HK-2 (cell line): ENCODE measurements around the gene ZCRB1.

Experiments
- DNase-seq: peaks from one replicate; pipeline ENCODE4 v3.0.0-alpha.2; 2018; ENCODE audit not compliant: unreplicated experiment

Gene ZCRB1

DNA sequence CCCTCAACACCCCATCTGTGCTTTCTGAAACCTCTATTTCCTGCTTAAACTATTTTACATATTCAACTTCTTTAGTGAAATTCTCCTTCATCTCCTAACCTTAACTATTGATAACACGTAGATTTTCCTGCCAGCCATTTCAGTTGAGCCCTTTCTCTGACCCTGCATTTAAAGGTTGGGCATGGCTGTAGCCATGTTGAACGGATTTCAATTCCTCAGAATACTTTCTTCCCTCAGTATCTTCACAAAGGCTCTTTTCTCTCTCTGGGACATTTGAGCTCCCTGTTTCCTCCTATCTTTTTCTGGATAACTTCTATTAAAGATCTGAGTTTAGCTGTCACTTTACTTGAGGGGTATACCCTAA is 1.3 kb upstream of the ZCRB1 start:
- DNase-seq: no peak

- peak; percentile 30 for DNase-seq
These were observed 790 bp upstream of the ZCRB1 start for GRCh38 chr12:42326541-42327226.

GRCh38 chr12:42325326-42325652 is 605 bp downstream of the ZCRB1 start:
- DNase-seq: no peak

DNA sequence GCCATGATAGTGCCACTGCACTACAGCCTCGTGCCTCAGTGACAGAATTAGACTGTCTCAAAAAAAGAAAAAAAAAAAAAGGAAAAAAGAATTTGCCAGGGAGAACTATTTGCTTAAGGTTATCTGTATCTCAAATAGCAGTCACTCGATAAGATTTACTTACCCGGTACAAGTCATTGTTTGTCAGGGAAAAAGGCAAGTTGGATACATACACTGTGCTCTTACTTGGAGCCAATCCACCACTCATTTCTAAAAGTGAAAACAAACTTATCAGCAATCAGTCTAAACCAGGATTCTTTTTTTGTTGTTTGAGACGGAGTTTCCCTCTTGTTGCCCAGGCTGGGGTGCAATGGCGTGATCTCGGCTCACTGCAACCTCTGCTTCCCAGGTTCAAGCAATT is 2.0 kb downstream of the ZCRB1 start:
- no peak for DNase-seq

- no peak for DNase-seq
These were observed 3.3 kb downstream of the ZCRB1 start for GRCh38 chr12:42322567-42322966.

DNA sequence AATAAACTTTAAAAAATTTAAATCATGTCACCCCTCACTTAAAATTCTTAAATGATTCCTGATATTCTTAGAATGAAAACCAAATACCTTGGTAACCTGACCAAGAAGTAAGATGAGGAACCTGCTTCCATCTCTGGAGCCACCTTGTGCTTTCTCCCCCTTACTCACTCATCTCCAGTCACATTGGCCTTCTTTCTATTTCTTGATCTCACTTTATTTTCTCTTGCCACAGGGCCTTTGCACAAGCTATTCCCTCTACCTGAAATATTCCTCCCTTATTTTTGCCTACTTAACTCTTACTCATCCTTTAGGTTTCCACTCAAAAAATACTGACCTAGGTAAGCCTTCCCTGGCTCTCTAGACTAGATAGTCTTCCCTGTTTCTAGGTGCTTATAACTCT is 5.1 kb downstream of the ZCRB1 start:
- no peak for DNase-seq

DNA sequence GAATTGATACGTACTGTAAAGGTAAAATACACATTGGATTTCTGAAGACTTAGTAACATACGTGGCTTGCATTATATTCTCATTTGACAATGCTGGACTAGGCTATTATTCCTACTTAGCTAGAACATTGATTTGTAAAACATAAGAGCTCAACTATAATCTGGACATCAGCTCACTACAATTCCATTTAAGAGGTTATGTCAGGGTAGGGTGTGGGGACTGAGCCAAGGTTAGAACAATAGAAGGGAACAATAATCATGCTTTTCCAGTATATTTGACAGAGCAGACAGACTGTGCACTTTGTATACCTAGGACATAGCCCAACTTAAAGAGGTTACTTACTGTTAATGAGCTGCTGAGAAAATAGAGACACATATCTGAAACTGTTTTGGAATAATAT is 10.8 kb downstream of the ZCRB1 start:
- DNase-seq: no peak

- DNase-seq: no peak
These were observed 15.9 kb downstream of the ZCRB1 start for GRCh38 chr12:42309996-42310395.

- no peak for DNase-seq
These were observed 17.5 kb downstream of the ZCRB1 start for GRCh38 chr12:42308390-42308789.

DNA sequence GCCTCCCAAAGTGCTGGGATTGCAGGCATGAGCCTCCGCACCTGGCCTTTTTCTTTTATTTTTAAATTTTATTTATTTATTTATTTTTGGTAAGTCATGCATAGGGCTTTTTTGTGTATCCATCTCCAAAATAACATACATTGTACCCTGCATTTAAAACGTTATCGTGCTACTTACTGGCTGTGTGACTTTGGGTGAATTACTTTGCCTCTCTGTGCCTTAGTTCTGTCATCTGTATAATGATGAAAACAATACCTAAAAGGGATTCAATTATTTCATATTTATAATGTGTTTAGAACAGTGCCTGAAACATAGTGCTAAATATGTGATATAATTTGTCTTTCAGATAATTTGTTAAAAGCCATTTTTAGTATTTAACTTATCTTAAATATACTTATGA is 19.6 kb downstream of the ZCRB1 start:
- DNase-seq: no peak

- peak; percentile 31 for DNase-seq
These were observed 26.2 kb downstream of the ZCRB1 start for GRCh38 chr12:42299392-42300308.

DNA sequence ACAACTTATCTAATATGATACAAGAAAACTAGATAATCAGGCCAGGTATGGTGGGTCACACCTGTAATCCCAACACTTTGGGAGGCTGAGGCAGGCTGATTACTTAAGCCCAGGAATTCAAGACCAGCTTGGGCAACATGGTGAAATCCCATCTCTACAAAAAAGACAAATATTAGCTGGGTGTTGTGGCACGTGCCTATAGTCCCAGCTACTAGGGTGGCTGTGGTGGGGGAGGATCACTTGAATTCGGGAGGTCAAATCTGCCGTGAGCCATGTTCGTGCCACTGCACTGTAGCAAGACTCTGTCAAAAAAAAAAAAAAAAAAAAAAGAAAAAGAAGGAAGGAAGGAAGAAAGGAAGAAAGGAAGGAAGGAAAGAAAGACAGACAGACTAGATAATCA is 27.0 kb downstream of the ZCRB1 start:
- DNase-seq: no peak

DNA sequence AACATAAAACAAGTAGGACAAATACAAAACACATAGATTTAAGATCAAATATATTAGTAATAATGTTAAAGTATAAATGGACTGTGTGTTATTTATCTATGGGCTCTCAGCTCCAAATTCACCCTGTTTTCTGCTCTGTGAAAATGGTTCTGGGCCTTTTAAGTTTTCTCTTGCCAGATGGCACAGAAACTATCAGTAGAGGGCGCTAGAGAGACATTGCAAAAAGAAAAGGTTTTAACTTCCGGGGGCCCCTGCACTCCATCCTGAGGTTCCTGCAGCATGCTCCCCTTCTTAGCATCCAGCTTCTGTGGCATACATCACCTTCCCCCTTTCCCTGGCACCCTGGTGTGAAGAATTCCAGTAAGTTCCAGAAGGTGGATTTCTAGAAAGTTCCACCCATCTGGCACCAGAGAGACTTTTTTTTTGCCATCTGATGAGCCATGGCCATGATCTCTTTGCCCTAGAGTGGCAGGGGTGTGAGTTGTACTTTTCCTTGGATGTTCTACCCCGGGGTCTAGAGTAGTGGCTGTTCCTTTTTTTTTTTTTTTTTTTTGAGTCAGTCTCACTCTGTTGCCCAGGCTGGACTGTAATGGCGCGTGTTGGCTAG is 29.3 kb downstream of the ZCRB1 start:
- no peak for DNase-seq

- DNase-seq: no peak
These were observed 34.2 kb downstream of the ZCRB1 start for GRCh38 chr12:42291680-42292079.

GRCh38 chr12:42288544-42288943 is 37.4 kb downstream of the ZCRB1 start:
- DNase-seq: no peak

GRCh38 chr12:42286741-42287140 is 39.2 kb downstream of the ZCRB1 start:
- DNase-seq: no peak

DNA sequence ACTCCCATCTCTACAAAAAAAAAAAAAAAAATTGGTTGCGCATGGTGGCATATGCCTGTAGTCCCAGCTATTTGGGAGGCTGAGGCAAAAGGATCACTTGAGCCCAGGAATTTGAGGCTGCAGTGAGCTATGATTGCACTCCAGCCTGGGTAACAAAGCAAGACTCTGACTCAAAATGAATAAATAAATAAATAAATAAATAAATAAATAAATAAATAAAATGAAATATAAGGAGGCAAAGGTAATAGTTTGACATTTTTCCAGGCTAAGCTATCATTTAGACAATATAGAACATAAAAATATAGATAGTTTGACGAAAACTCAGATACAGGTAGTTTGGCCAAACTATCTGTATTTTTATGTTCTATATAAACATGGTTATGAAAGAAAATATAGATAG is 40.5 kb downstream of the ZCRB1 start:
- no peak for DNase-seq

DNA sequence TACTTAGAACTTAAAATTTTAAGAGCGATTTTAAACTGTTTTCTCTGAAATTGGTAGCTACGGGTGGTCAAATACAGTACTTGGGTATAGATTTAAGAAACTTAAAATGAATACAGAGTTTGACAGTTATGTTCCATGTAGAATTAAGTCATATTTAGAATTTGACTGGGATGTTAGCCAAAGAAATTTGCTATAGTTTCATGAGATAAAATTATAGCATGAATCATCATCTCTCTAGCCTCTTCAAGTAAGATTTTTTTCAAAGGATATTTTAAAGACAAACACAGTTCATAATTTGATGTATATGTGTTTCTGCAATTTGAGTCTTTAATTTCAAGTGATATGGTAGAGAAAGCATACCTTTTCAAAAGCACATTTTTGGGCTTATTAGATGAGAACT is 41.0 kb downstream of the ZCRB1 start:
- DNase-seq: no peak

DNA sequence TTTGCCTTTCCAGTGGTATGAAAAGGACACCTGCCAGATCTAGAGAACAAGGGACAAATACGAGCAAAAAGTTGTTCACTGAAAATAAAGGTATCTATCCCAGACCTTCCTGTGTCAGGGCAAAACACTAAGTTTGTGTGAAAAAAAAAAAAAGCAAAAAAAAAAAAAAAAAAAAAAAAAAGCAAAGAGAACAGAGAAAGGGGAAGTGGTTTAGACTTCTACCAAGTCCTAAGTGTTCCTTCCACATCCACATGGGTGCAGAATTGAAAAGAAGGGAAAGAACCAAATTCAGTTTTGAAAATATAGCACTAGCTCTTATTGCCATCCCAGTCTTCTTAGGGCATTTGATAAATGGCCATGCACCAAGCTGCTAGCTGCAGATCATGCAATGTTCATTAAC is 41.7 kb downstream of the ZCRB1 start:
- DNase-seq: no peak

- DNase-seq: no peak
These were observed 42.2 kb downstream of the ZCRB1 start for GRCh38 chr12:42283739-42284138.

GRCh38 chr12:42282294-42282693 is 43.6 kb downstream of the ZCRB1 start:
- no peak for DNase-seq

DNA sequence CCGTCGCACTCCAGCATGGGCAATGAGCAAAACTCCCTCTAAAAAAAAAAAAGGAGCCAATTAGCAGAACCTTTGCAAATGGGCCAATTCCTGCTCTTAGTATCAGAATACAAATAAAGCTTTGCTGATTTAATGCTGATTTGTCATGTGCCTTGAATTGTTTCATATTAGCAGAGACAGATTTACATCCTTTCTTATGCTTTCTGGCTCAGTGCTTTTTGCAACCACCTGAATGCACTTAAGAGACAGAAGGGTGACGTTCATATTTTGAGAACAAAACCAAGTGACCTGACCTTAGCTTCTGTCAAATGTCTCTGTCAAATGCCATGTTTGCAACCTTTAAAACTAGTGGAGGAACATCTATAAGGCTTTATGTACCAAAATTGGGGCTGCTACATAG is 44.0 kb downstream of the ZCRB1 start:
- no peak for DNase-seq

DNA sequence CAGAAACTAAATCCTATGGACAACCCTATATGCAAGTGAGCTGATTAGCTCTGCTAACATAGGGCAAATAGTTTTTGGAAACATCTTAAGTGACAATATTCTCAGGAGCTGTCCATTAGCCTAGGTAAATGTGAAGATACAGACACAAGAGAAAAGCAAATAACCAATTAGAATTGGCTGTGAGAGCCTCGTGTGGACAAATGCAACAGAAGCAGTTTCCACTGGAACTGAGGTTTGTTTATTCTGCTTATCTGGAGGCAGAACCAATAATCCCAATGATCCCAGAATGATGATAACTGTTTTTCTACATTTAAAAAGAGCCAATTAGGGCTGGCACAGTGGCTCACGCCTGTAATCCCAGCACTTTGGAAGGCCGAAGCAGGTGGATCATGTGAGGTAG is 44.6 kb downstream of the ZCRB1 start:
- DNase-seq: no peak
